HL-60 (cell line): ENCODE data around the gene U2AF2.

Experiments used
- DNase-seq, 2 experiments: peaks; one replicate each; pipeline ENCODE4 v3.0.0-alpha.2; 2010 to 2020; ENCODE audit warnings: low read depth in 1 of 2, low spot score in 1 of 2
- H3K27ac ChIP-seq: fragments of 250-450 bp; sonication (Bioruptor Pico); replicated peaks from 2 replicates; pipeline ENCODE4 v1.5.1; 2020; ENCODE audit warnings: mild to moderate bottlenecking, moderate library complexity
- H3K27me3 ChIP-seq: fragments of 250-450 bp; sonication (Bioruptor Pico); 2 replicates; pipeline ENCODE4 v1.5.1; 2021; ENCODE audit warnings: mild to moderate bottlenecking, moderate library complexity; ENCODE audit not compliant: insufficient read depth, poor library complexity, severe bottlenecking
- H3K4me3 ChIP-seq: replicated peaks from 2 replicates; pipeline ENCODE4 v1.5.1; 2011; ENCODE audit warnings: mild to moderate bottlenecking, control low read depth, low read length; ENCODE audit not compliant: insufficient read depth
- GABPA ChIP-seq: IDR thresholded peaks from 2 replicates; pipeline ENCODE4 v1.6.1; 2012; ENCODE audit warnings: low read depth
- POLR2AphosphoS5 ChIP-seq: IDR thresholded peaks from 2 replicates; pipeline ENCODE4 v1.6.1; 2012; ENCODE audit warnings: low read depth
- SPI1 ChIP-seq: IDR thresholded peaks from 2 replicates; pipeline ENCODE4 v1.6.1; 2012; ENCODE audit warnings: low read depth, mild to moderate bottlenecking, borderline replicate concordance
- TF ChIP-seq, protein P1 (sequence below): IDR thresholded peaks from one replicate; pipeline ENCODE4 v1.5.1; 2011; ENCODE audit warnings: low read length, control low read depth, inconsistent platforms; ENCODE audit not compliant: insufficient read depth
- TF ChIP-seq, protein P2 (sequence below): IDR thresholded peaks from 2 replicates; pipeline ENCODE4 v1.6.1; 2012; ENCODE audit warnings: low read depth; ENCODE audit not compliant: insufficient replicate concordance

U2AF2 gene

DNA sequence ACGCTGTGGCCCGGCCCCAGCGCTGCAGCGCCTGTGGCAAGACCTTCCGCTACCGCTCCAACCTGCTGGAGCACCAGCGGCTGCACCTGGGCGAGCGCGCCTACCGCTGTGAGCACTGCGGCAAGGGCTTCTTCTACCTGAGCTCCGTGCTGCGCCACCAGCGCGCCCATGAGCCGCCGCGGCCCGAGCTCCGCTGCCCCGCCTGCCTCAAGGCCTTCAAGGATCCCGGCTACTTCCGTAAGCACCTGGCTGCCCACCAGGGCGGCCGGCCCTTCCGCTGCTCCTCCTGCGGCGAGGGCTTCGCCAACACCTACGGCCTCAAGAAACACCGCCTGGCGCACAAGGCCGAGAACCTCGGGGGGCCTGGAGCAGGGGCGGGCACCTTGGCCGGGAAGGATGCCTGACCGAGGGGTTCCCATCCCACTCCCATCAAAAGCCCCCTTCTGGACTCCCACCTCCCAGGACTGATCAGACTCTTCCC, 38.4 kb upstream of the U2AF2 start:
- no peak overlapping the region for H3K27ac ChIP-seq
- no peak overlapping the region for H3K4me3 ChIP-seq
- no peak for DNase-seq
- TF ChIP-seq SPI1 (no peak), POLR2AphosphoS5 (no peak)
- H3K27me3 ChIP-seq = no peaks in the 10 kb centered on the region

DNA sequence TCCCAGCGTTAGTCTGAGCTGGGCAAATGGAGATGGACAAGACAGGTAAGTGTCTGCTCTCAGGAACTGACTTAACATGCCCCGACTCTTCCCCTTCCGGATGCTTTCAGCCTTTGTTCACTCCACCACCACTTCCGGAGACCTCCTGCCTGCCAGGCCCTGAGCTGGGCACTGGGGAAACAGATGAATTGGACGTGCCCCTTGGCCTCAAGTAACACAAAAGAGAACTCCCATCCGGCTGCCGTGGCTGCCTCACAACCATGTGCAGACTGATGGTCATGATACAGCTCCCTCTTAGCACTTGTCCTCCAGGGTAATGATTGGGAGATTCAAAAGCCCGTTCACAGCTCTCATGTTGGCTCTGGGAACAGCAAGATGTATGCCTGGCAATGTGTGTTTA, 37.4 kb upstream of the U2AF2 start:
- no peak overlapping the region for H3K4me3 ChIP-seq
- TF ChIP-seq GABPA (no peak), SPI1 (no peak), POLR2AphosphoS5 (no peak)
- TF ChIP-seq, protein P1, sequence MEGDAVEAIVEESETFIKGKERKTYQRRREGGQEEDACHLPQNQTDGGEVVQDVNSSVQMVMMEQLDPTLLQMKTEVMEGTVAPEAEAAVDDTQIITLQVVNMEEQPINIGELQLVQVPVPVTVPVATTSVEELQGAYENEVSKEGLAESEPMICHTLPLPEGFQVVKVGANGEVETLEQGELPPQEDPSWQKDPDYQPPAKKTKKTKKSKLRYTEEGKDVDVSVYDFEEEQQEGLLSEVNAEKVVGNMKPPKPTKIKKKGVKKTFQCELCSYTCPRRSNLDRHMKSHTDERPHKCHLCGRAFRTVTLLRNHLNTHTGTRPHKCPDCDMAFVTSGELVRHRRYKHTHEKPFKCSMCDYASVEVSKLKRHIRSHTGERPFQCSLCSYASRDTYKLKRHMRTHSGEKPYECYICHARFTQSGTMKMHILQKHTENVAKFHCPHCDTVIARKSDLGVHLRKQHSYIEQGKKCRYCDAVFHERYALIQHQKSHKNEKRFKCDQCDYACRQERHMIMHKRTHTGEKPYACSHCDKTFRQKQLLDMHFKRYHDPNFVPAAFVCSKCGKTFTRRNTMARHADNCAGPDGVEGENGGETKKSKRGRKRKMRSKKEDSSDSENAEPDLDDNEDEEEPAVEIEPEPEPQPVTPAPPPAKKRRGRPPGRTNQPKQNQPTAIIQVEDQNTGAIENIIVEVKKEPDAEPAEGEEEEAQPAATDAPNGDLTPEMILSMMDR = no peak
- TF ChIP-seq, protein P2, sequence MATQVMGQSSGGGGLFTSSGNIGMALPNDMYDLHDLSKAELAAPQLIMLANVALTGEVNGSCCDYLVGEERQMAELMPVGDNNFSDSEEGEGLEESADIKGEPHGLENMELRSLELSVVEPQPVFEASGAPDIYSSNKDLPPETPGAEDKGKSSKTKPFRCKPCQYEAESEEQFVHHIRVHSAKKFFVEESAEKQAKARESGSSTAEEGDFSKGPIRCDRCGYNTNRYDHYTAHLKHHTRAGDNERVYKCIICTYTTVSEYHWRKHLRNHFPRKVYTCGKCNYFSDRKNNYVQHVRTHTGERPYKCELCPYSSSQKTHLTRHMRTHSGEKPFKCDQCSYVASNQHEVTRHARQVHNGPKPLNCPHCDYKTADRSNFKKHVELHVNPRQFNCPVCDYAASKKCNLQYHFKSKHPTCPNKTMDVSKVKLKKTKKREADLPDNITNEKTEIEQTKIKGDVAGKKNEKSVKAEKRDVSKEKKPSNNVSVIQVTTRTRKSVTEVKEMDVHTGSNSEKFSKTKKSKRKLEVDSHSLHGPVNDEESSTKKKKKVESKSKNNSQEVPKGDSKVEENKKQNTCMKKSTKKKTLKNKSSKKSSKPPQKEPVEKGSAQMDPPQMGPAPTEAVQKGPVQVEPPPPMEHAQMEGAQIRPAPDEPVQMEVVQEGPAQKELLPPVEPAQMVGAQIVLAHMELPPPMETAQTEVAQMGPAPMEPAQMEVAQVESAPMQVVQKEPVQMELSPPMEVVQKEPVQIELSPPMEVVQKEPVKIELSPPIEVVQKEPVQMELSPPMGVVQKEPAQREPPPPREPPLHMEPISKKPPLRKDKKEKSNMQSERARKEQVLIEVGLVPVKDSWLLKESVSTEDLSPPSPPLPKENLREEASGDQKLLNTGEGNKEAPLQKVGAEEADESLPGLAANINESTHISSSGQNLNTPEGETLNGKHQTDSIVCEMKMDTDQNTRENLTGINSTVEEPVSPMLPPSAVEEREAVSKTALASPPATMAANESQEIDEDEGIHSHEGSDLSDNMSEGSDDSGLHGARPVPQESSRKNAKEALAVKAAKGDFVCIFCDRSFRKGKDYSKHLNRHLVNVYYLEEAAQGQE = no peak
- H3K27ac ChIP-seq = 0 out of 2 replicates have a peak overlapping the region, but pooled peaks have one; percentile 2
- DNase-seq = no peak
- H3K27me3 ChIP-seq = no peaks in the 10 kb centered on the region

DNA sequence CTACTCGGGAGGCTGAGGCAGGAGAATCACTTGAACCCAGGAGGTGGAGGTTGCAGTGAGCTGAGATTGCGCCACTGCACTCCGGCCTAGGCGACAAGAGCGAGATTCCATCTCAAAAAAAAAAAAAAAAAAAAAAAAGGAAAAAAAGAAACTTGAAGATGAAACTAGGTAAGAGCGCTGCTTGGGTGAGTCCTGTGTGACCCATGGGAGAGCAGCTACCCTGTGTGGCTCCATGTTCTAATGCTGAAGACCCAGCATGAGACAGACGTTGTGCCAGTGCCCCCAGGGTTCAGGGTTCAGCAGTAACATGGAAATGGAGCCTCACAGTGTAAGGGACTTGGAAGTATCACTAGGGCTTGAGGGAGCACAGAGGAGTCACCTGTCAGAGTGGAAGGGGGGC, 36.4 kb upstream of the U2AF2 start:
- H3K4me3 ChIP-seq = no peak overlapping the region
- H3K27ac ChIP-seq = peak overlapping the region; percentile 72
- TF ChIP-seq POLR2AphosphoS5 (no peak; the same call in 1 of the 2 replicates), GABPA (no peak), SPI1 (no peak)
- TF ChIP-seq, protein P2 = no peak
- TF ChIP-seq, protein P1 = no peak
- DNase-seq = no peak
- no peaks in the 10 kb centered on the region for H3K27me3 ChIP-seq

DNA sequence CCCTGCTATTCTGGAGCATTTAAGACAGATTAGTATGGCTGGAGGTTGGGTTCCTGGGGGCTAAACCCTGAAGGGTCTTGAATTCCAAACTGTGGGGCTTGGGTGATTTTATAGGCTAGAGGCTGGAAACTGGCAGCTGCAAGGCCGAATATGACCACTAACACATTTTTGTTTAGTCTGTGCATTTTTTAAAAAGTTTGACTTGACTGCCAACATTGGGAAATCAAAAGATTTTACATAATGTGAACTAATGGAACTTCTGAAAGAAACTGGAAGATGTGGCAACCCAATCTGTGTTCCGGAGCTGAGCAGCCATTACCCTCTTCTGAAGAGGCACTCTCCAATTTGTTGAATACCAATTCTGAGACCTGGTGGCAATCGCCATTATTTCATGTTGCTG, 35.5 kb upstream of the U2AF2 start:
- DNase-seq = peak in 1 of 2 experiments; percentile 38
- Histone ChIP-seq H3K27me3 (no peaks in the 10 kb centered on the region), H3K4me3 (no peak overlapping the region), H3K27ac (peak overlapping the region; percentile 72)
- TF ChIP-seq POLR2AphosphoS5 = no peak; the same call in 1 of the 2 replicates
- TF ChIP-seq, protein P1 = no peak
- TF ChIP-seq GABPA = no peak
- TF ChIP-seq SPI1 = no peak
- TF ChIP-seq, protein P2 = no peak
